Left lung (tissue), 10 donors: ENCODE results near the gene PSMA7. TPM values are rescaled to one million over a fixed set of nuclear protein-coding genes. Genes with fewer than 3 reads are reported as not detected.
A peak's percentile ranks its signal among the peaks of the same experiment; 100 is the strongest.

Source experiments
- ATAC-seq: fragments of 200-7000 bp; cut with Tn5 transposase; one replicate; pipeline ENCODE4 v1.9.1; 2020; ENCODE audit warnings: moderate library complexity
- DNase-seq, 4 donors: peaks; one replicate each; pipeline ENCODE4 v3.0.0-alpha.2; 2013 to 2020
- H3K27ac ChIP-seq, 2 donors: fragments of 200-600 bp; sonication (generic) in 1 of 2; one replicate each; pipeline versions ENCODE4 v1.5.0 to v1.8.0; 2020 to 2021
- H3K27me3 ChIP-seq, 2 donors: fragments of 200-600 bp; sonication (generic) in 1 of 2; one replicate each; pipeline versions ENCODE4 v1.5.0 to v1.8.0; 2020 to 2021
- H3K36me3 ChIP-seq, 2 donors: fragments of 200-600 bp; sonication (generic) in 1 of 2; one replicate each; pipeline versions ENCODE4 v1.5.0 to v1.8.0; 2020 to 2021
- H3K4me1 ChIP-seq, 2 donors: fragments of 200-600 bp; one replicate each; pipeline ENCODE4 v1.8.0; 2021
- H3K4me3 ChIP-seq, 2 donors: fragments of 200-600 bp; sonication (generic) in 1 of 2; one replicate each; pipeline versions ENCODE4 v1.5.0 to v1.8.0; 2020 to 2021; ENCODE audit warnings: mild to moderate bottlenecking in 1 of 2
- H3K9me3 ChIP-seq, 2 donors: fragments of 200-600 bp; sonication (generic) in 1 of 2; one replicate each; pipeline versions ENCODE4 v1.5.0 to v1.8.0; 2020 to 2021
- CTCF ChIP-seq, 2 donors: fragments of 200-600 bp; sonication (generic) in 1 of 2; IDR thresholded peaks; one replicate each; pipeline versions ENCODE4 v1.5.0 to v1.8.0; 2021; ENCODE audit warnings: antibody characterized with exemption in 2 of 2
- intact Hi-C, 2 donors: fragments of 100-400 bp; cut with DNase I; formaldehyde crosslinking; loops; one replicate each; pipeline versions ENCODE4 v1.11.2 to v1.14.2; 2022
- polyA plus RNA-seq, 6 donors: library from polyadenylated mRNA; unstranded; fragments of 120-200 nt; gene quantifications; one replicate each; pipeline ENCODE4 v1.2.1, GENCODE V29; 2013; ENCODE audit not compliant: insufficient read length in 6 of 6
- total RNA-seq, 2 donors: library from RNA; stranded (reverse); fragmentation: NEBNext Ultra II Directional; extraction: Animal tissue kit (Norgen Biotek cat#: 25700); gene quantifications; one replicate each; pipeline ENCODE4 v1.2.1, GENCODE V29; 2021
- donor health status: DM: no; HTN: yes; CAD: no.
- donor health status: DM: no; HTN: no; CAD: no.

The PSMA7 gene
- total and polyA plus RNA-seq, 8 donors: 150 to 296 (median 173) TPM

- ATAC-seq: peak; percentile 97
- peaks cover 0 to 14% of the 10 kb centered on the region in 2 donors for H3K36me3 ChIP-seq
- intact Hi-C loops: no loop called here
- peak within 1 kb of the TSS; percentile 77 to 90 for H3K4me3 ChIP-seq
- TF ChIP-seq CTCF (IDR thresholded peaks at IDR 0.05): no peak
- H3K27ac ChIP-seq: peak within 1 kb of the TSS; percentile 80 to 94
- H3K4me1 ChIP-seq: peaks cover 6 to 48% of the 10 kb centered on the region in 2 donors
- H3K9me3 ChIP-seq: no peaks in the 10 kb centered on the region
- no peaks in the 10 kb centered on the region for H3K27me3 ChIP-seq
- DNase-seq: peak; percentile 92 to 98 (median 96)
Measured at GRCh38 chr20:62182469-62183425, 39.6 kb upstream of the PSMA7 start, which contains the start of gene MTG2. MTG2 (plus strand) TSS chr20:62183028; CDS start chr20:62193421, 10,393 bp downstream.

- intact Hi-C loops: no loop called here
- ATAC-seq (no peak), DNase-seq (no peak)
- H3K27me3 ChIP-seq: no peaks in the 10 kb centered on the region
- H3K27ac ChIP-seq: peak overlapping the region in 1 of 2 donors; percentile 94
- peaks cover 6 to 39% of the 10 kb centered on the region in 2 donors for H3K4me1 ChIP-seq
- no peaks in the 10 kb centered on the region for H3K9me3 ChIP-seq
- TF ChIP-seq CTCF (IDR thresholded peaks at IDR 0.05): no peak
- peak overlapping the region in 1 of 2 donors; percentile 77 for H3K4me3 ChIP-seq
- H3K36me3 ChIP-seq: peaks cover 0 to 14% of the 10 kb centered on the region in 2 donors
Measured at GRCh38 chr20:62181808-62182207, 38.6 kb upstream of the PSMA7 start.

GRCh38 chr20:62179162-62179504, 35.9 kb upstream of the PSMA7 start:
- DNase-seq: peak in 1 of 4 donors; percentile 53
- Histone ChIP-seq H3K27me3 (no peaks in the 10 kb centered on the region), H3K4me1 (peaks cover 6 to 17% of the 10 kb centered on the region in 2 donors), H3K9me3 (no peaks in the 10 kb centered on the region), H3K27ac (no peak overlapping the region), H3K36me3 (peaks cover 0 to 41% of the 10 kb centered on the region in 2 donors), H3K4me3 (no peak overlapping the region)
- TF ChIP-seq CTCF (IDR thresholded peaks at IDR 0.05): no peak
- intact Hi-C loops: no loop called here
- ATAC-seq: no peak

GRCh38 chr20:62178316-62179161, 35.3 kb upstream of the PSMA7 start:
- H3K27me3 ChIP-seq: no peaks in the 10 kb centered on the region
- H3K36me3 ChIP-seq: peaks cover 0 to 46% of the 10 kb centered on the region in 2 donors
- no peak overlapping the region for H3K27ac ChIP-seq
- H3K9me3 ChIP-seq: no peaks in the 10 kb centered on the region
- intact Hi-C loops: no loop called here
- peaks cover 2 to 11% of the 10 kb centered on the region in 2 donors for H3K4me1 ChIP-seq
- no peak overlapping the region for H3K4me3 ChIP-seq
- DNase-seq (peak in 1 of 4 donors; percentile 60), ATAC-seq (no peak)
- TF ChIP-seq CTCF (IDR thresholded peaks at IDR 0.05): no peak
